ENCODE measurements around the gene KCNC3. TPM values are rescaled to one million over a fixed set of nuclear protein-coding genes. Genes with fewer than 3 reads are reported as not detected.

KCNC3 gene
- total and polyA plus RNA-seq, 2 of the 13 experiments (the other 11 are each of a cell fraction or from before 2014, with no cell fraction given), result 0.29 to 1.7 TPM

DNA sequence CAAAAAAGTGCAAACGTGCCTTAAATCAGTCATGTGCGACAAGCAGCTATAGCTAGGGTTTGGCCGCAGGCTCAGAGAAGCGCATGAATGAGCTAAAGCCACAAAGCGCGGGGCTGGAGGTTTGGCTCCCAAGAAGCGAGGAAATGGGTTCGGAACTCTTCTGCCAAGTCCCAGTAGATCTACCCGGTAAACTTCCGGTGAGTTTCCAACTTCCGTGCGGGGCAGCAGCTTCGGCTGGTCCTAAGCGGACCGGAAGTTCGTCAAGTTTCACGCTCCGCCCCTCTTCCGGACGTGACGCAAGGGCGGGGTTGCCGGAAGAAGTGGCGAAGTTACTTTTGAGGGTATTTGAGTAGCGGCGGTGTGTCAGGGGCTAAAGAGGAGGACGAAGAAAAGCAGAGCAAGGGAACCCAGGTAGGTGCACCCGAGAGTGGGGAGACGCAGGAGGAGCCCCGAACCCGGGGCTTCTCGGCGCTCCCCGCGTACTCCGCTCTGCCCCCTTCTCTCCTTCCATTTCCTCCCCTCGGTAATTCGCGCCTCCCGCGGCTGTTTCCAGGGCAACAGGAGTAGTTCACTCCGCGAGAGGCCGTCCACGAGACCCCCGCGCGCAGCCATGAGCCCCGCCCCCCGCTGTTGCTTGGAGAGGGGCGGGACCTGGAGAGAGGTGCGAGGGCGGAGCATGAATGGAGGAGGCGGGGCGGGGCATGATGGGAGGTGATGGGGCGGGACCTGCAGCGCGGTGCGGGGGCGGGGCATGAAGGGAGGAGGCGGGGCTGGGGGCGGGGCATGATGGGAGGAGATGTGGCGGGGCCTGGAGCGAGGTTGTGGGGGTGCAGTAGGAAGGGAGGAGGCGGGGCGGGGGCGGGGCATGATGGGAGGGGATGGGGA, 47.2 kb upstream of the KCNC3 start, which contains the start of gene NR1H2 (continued):
- TF ChIP-seq, protein P1, sequence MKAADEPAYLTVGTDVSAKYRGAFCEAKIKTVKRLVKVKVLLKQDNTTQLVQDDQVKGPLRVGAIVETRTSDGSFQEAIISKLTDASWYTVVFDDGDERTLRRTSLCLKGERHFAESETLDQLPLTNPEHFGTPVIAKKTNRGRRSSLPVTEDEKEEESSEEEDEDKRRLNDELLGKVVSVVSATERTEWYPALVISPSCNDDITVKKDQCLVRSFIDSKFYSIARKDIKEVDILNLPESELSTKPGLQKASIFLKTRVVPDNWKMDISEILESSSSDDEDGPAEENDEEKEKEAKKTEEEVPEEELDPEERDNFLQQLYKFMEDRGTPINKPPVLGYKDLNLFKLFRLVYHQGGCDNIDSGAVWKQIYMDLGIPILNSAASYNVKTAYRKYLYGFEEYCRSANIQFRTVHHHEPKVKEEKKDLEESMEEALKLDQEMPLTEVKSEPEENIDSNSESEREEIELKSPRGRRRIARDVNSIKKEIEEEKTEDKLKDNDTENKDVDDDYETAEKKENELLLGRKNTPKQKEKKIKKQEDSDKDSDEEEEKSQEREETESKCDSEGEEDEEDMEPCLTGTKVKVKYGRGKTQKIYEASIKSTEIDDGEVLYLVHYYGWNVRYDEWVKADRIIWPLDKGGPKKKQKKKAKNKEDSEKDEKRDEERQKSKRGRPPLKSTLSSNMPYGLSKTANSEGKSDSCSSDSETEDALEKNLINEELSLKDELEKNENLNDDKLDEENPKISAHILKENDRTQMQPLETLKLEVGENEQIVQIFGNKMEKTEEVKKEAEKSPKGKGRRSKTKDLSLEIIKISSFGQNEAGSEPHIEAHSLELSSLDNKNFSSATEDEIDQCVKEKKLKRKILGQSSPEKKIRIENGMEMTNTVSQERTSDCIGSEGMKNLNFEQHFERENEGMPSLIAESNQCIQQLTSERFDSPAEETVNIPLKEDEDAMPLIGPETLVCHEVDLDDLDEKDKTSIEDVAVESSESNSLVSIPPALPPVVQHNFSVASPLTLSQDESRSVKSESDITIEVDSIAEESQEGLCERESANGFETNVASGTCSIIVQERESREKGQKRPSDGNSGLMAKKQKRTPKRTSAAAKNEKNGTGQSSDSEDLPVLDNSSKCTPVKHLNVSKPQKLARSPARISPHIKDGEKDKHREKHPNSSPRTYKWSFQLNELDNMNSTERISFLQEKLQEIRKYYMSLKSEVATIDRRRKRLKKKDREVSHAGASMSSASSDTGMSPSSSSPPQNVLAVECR (CRISPR knock-in tag; IDR thresholded peaks at IDR 0.05; ENCODE audit: borderline replicate concordance), result peak; percentile 91
- TF ChIP-seq HOXD1 (CRISPR knock-in tag; IDR thresholded peaks at IDR 0.05), result no peak
- TF ChIP-seq, protein P2, sequence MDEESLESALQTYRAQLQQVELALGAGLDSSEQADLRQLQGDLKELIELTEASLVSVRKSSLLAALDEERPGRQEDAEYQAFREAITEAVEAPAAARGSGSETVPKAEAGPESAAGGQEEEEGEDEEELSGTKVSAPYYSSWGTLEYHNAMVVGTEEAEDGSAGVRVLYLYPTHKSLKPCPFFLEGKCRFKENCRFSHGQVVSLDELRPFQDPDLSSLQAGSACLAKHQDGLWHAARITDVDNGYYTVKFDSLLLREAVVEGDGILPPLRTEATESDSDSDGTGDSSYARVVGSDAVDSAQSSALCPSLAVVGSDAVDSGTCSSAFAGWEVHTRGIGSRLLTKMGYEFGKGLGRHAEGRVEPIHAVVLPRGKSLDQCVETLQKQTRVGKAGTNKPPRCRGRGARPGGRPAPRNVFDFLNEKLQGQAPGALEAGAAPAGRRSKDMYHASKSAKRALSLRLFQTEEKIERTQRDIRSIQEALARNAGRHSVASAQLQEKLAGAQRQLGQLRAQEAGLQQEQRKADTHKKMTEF (CRISPR knock-in tag; IDR thresholded peaks at IDR 0.05), result peak; percentile 83
- TF ChIP-seq, protein P3, sequence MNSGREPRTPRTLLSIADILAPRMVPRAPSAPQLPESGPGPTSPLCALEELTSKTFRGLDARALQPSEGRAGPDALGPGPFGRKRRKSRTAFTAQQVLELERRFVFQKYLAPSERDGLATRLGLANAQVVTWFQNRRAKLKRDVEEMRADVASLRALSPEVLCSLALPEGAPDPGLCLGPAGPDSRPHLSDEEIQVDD (CRISPR knock-in tag; IDR thresholded peaks at IDR 0.05; ENCODE audit: borderline replicate concordance), result no peak
- TF ChIP-seq ZNF678 (CRISPR knock-in tag; IDR thresholded peaks at IDR 0.05), result no peak
- TF ChIP-seq, protein P4, sequence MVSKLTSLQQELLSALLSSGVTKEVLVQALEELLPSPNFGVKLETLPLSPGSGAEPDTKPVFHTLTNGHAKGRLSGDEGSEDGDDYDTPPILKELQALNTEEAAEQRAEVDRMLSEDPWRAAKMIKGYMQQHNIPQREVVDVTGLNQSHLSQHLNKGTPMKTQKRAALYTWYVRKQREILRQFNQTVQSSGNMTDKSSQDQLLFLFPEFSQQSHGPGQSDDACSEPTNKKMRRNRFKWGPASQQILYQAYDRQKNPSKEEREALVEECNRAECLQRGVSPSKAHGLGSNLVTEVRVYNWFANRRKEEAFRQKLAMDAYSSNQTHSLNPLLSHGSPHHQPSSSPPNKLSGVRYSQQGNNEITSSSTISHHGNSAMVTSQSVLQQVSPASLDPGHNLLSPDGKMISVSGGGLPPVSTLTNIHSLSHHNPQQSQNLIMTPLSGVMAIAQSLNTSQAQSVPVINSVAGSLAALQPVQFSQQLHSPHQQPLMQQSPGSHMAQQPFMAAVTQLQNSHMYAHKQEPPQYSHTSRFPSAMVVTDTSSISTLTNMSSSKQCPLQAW (CRISPR knock-in tag; IDR thresholded peaks at IDR 0.05), result peak; percentile 72
- no peak; the same call in 1 of the 2 replicates for TF ChIP-seq ZNF446 (CRISPR knock-in tag; IDR thresholded peaks at IDR 0.05)
- no peak for TF ChIP-seq MYNN (CRISPR knock-in tag; IDR thresholded peaks at IDR 0.05; ENCODE audit: low read depth)
- peak; percentile 46; the same call in 1 of the 2 replicates for TF ChIP-seq RAD21 (CRISPR knock-in tag; IDR thresholded peaks at IDR 0.05)
- peak; percentile 87; the same call in 1 of the 2 replicates for TF ChIP-seq ZBTB3 (CRISPR knock-in tag; IDR thresholded peaks at IDR 0.05; ENCODE audit: borderline replicate concordance, low read depth)
- TF ChIP-seq, protein P5, sequence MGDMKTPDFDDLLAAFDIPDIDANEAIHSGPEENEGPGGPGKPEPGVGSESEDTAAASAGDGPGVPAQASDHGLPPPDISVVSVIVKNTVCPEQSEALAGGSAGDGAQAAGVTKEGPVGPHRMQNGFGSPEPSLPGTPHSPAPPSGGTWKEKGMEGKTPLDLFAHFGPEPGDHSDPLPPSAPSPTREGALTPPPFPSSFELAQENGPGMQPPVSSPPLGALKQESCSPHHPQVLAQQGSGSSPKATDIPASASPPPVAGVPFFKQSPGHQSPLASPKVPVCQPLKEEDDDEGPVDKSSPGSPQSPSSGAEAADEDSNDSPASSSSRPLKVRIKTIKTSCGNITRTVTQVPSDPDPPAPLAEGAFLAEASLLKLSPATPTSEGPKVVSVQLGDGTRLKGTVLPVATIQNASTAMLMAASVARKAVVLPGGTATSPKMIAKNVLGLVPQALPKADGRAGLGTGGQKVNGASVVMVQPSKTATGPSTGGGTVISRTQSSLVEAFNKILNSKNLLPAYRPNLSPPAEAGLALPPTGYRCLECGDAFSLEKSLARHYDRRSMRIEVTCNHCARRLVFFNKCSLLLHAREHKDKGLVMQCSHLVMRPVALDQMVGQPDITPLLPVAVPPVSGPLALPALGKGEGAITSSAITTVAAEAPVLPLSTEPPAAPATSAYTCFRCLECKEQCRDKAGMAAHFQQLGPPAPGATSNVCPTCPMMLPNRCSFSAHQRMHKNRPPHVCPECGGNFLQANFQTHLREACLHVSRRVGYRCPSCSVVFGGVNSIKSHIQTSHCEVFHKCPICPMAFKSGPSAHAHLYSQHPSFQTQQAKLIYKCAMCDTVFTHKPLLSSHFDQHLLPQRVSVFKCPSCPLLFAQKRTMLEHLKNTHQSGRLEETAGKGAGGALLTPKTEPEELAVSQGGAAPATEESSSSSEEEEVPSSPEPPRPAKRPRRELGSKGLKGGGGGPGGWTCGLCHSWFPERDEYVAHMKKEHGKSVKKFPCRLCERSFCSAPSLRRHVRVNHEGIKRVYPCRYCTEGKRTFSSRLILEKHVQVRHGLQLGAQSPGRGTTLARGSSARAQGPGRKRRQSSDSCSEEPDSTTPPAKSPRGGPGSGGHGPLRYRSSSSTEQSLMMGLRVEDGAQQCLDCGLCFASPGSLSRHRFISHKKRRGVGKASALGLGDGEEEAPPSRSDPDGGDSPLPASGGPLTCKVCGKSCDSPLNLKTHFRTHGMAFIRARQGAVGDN (CRISPR knock-in tag; IDR thresholded peaks at IDR 0.05), result peak; percentile 85
- no peak for TF ChIP-seq ARID2 (CRISPR knock-in tag; IDR thresholded peaks at IDR 0.05; ENCODE audit: borderline replicate concordance)
- TF ChIP-seq CBX1 (IDR thresholded peaks at IDR 0.05; ENCODE audit: low read depth), result peak; percentile 87
- TF ChIP-seq ZNF878 (CRISPR knock-in tag; IDR thresholded peaks at IDR 0.05), result no peak
- peak; percentile 74 for TF ChIP-seq MEIS1 (CRISPR knock-in tag; IDR thresholded peaks at IDR 0.05; ENCODE audit: borderline replicate concordance)

Data from HepG2 (cell line).